Mesenchymal stem cell (in vitro differentiated cells and primary cell): ENCODE measurements around the gene MPV17.
"Not testable (repeated sequence)": the region's sequence is repeated elsewhere in the genome, so short reads cannot be mapped to it uniquely, and the experiment has no call there.

Source experiments
- DNase-seq: peaks from one replicate; pipeline ENCODE4 v3.0.0-alpha.2; 2013
- H2AFZ ChIP-seq: one replicate; pipeline ENCODE4 v1.6.1; 2013; ENCODE audit warnings: low read depth, mild to moderate bottlenecking, control low read depth, inconsistent platforms, low read length, moderate library complexity
- H2AK5ac ChIP-seq: 2 replicates; pipeline ENCODE4 v1.6.1; 2013; ENCODE audit warnings: low read length, moderate library complexity, mild to moderate bottlenecking, inconsistent platforms; ENCODE audit not compliant: severe bottlenecking
- H2BK120ac ChIP-seq: one replicate; pipeline ENCODE4 v1.6.1; 2013; ENCODE audit warnings: low read depth, mild to moderate bottlenecking, inconsistent platforms, low read length, moderate library complexity
- H2BK12ac ChIP-seq, 2 experiments: one replicate each; pipeline ENCODE4 v1.6.1; 2013; ENCODE audit warnings: inconsistent platforms in 2 of 2, low read length in 2 of 2, mild to moderate bottlenecking in 2 of 2, moderate library complexity in 2 of 2, control low read depth in 1 of 2
- H2BK15ac ChIP-seq: one replicate; pipeline ENCODE4 v1.6.1; 2013; ENCODE audit warnings: mild to moderate bottlenecking, low read depth, inconsistent platforms; ENCODE audit not compliant: poor library complexity, severe bottlenecking
- H2BK5ac ChIP-seq: 2 replicates; pipeline ENCODE4 v1.6.1; 2013; ENCODE audit warnings: low read depth, mild to moderate bottlenecking, low read length, control low read depth, inconsistent platforms; ENCODE audit not compliant: poor library complexity, severe bottlenecking
- H3K14ac ChIP-seq, 2 experiments: one replicate each; pipeline ENCODE4 v1.6.1; 2013; ENCODE audit warnings: inconsistent platforms in 2 of 2, low read length in 2 of 2, control low read depth in 1 of 2, mild to moderate bottlenecking in 1 of 2, moderate library complexity in 1 of 2
- H3K18ac ChIP-seq, 2 experiments: one replicate each; pipeline ENCODE4 v1.6.1; 2013; ENCODE audit warnings: inconsistent platforms in 2 of 2, low read length in 2 of 2, control low read depth in 1 of 2, low read depth in 1 of 2, mild to moderate bottlenecking in 1 of 2
- H3K23ac ChIP-seq, 2 experiments: one replicate each; pipeline ENCODE4 v1.6.1; 2013; ENCODE audit warnings: inconsistent platforms in 2 of 2, low read length in 2 of 2, mild to moderate bottlenecking in 2 of 2, moderate library complexity in 2 of 2, control low read depth in 1 of 2
- H3K27ac ChIP-seq: 2 replicates; pipeline ENCODE4 v1.5.1; 2013; ENCODE audit warnings: mild to moderate bottlenecking, moderate library complexity, low read length, control low read depth, inconsistent platforms; ENCODE audit not compliant: poor library complexity, severe bottlenecking
- H3K27me3 ChIP-seq, 2 experiments: 2 replicates each; pipeline versions ENCODE4 v1.6.1 to v1.7.0; 2013; ENCODE audit warnings: low read length in 2 of 2, mild to moderate bottlenecking in 2 of 2, moderate library complexity in 2 of 2, control low read depth in 1 of 2, inconsistent platforms in 1 of 2; ENCODE audit not compliant: control insufficient read depth in 1 of 2, insufficient read depth in 1 of 2
- H3K36me3 ChIP-seq, 2 experiments: 2 replicates each; pipeline versions ENCODE4 v1.6.1 to v1.7.0; 2013; ENCODE audit warnings: low read length in 2 of 2, control low read depth in 1 of 2, inconsistent platforms in 1 of 2, low read depth in 1 of 2, mild to moderate bottlenecking in 1 of 2; ENCODE audit not compliant: insufficient read depth in 2 of 2, control insufficient read depth in 1 of 2
- H3K4ac ChIP-seq, 2 experiments: one replicate each; pipeline ENCODE4 v1.6.1; 2013; ENCODE audit warnings: inconsistent platforms in 2 of 2, low read length in 2 of 2, mild to moderate bottlenecking in 2 of 2, moderate library complexity in 2 of 2, control low read depth in 1 of 2, low read depth in 1 of 2
- H3K4me1 ChIP-seq: 2 replicates; pipeline ENCODE4 v1.6.1; 2013; ENCODE audit warnings: low read depth, low read length, control low read depth; ENCODE audit not compliant: control insufficient read depth, insufficient read depth
- H3K4me2 ChIP-seq: 2 replicates; pipeline ENCODE4 v1.6.1; 2013; ENCODE audit warnings: low read length, mild to moderate bottlenecking, inconsistent platforms; ENCODE audit not compliant: poor library complexity, severe bottlenecking
- H3K4me3 ChIP-seq, 2 experiments: 2 replicates each; pipeline versions ENCODE4 v1.5.1 to v1.7.0; 2013; ENCODE audit warnings: low read length in 2 of 2, mild to moderate bottlenecking in 2 of 2, control low read depth in 1 of 2, low read depth in 1 of 2; ENCODE audit not compliant: insufficient read depth in 1 of 2
- H3K79me1 ChIP-seq: replicated peaks from 2 replicates; pipeline ENCODE4 v1.6.1; 2013; ENCODE audit warnings: mild to moderate bottlenecking, control low read depth, low read length, inconsistent platforms; ENCODE audit not compliant: poor library complexity, severe bottlenecking
- H3K9ac ChIP-seq: 2 replicates; pipeline ENCODE4 v1.7.0; 2013; ENCODE audit warnings: mild to moderate bottlenecking, low read length, moderate library complexity
- H3K9me3 ChIP-seq: 2 replicates; pipeline ENCODE4 v1.7.0; 2013; ENCODE audit warnings: mild to moderate bottlenecking, low read length; ENCODE audit not compliant: control insufficient read depth
- H4K8ac ChIP-seq: one replicate; pipeline ENCODE4 v1.6.1; 2013; ENCODE audit warnings: inconsistent platforms, mild to moderate bottlenecking, low read length, moderate library complexity
- H4K91ac ChIP-seq: one replicate; pipeline ENCODE4 v1.6.1; 2013; ENCODE audit warnings: mild to moderate bottlenecking, low read length, inconsistent platforms
- whole genome bisulfite sequencing: methylation state at CpG from one replicate; pipeline ENCODE4 v1.1.7; 2013; ENCODE audit warnings: mixed read lengths; 5-methylcytosine and 5-hydroxymethylcytosine counted together

MPV17 gene

GRCh38 chr2:27272537-27273522 is 50.1 kb downstream of the MPV17 start:
- H3K4me3 ChIP-seq, H3K27ac ChIP-seq, H3K4me2 ChIP-seq, H3K14ac ChIP-seq, H2BK15ac ChIP-seq, H2BK5ac ChIP-seq, H3K4me1 ChIP-seq, H3K4ac ChIP-seq, H3K23ac ChIP-seq, H3K79me1 ChIP-seq, H2AK5ac ChIP-seq, H4K91ac ChIP-seq, H3K18ac ChIP-seq, DNase-seq, H4K8ac ChIP-seq, H3K9me3 ChIP-seq, H2AFZ ChIP-seq, H2BK12ac ChIP-seq, H2BK120ac ChIP-seq, H3K9ac ChIP-seq, H3K36me3 ChIP-seq: not testable (repeated sequence)
- H3K27me3 ChIP-seq: peaks cover 50 to 51% of the 10 kb centered on the region in 2 experiments
- 86% methylated on average over 12 of the region's 15 CpGs for WGBS

GRCh38 chr2:27271631-27272340 is 51.1 kb downstream of the MPV17 start:
- no peaks in the 10 kb centered on the region for H3K9me3 ChIP-seq
- H3K18ac ChIP-seq: no peak overlapping the region
- no peak overlapping the region for H3K4ac ChIP-seq
- H3K36me3 ChIP-seq: no peaks in the 10 kb centered on the region
- H3K4me2 ChIP-seq: no peak overlapping the region
- no peak overlapping the region for H3K9ac ChIP-seq
- no peak overlapping the region for H3K4me3 ChIP-seq
- no peaks in the 10 kb centered on the region for H3K79me1 ChIP-seq
- H2BK15ac ChIP-seq: no peak overlapping the region
- no peak overlapping the region for H2BK120ac ChIP-seq
- no peak overlapping the region for H2AFZ ChIP-seq
- peaks cover 52 to 53% of the 10 kb centered on the region in 2 experiments for H3K27me3 ChIP-seq
- H4K8ac ChIP-seq: no peak overlapping the region
- H3K4me1 ChIP-seq: no peaks in the 10 kb centered on the region
- no peak overlapping the region for H3K27ac ChIP-seq
- no peak overlapping the region for H2BK12ac ChIP-seq
- no peak overlapping the region for H4K91ac ChIP-seq
- WGBS: 27% methylated on average over 8 of the region's 11 CpGs
- H3K23ac ChIP-seq: no peak overlapping the region
- no peak for DNase-seq
- H2BK5ac ChIP-seq: no peak overlapping the region
- no peak overlapping the region for H3K14ac ChIP-seq
- H2AK5ac ChIP-seq: no peak overlapping the region

DNA sequence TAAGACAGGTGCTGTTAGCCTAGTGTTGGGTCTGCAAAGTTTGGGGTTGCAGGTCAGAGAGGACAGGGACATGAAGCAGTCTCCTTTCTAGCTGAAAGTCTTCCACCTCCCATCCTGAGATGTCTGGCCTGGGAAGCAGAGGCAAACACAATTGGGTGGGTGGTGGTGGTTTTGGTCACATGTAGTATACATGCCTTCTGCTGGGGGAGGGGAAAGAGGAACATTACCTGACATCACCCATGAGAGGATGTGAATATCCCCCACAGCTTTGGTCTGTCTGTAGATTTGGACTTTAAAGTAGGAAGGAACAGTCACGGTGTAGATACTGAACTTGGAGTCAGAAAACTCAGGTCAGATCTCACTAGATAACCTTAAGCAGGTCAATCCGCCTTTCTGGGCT is 52.2 kb downstream of the MPV17 start:
- Histone ChIP-seq H2BK5ac (no peak overlapping the region), H2BK120ac (no peak overlapping the region), H3K4ac (no peak overlapping the region), H3K9ac (no peak overlapping the region), H3K27ac (no peak overlapping the region), H2AK5ac (no peak overlapping the region), H4K91ac (no peak overlapping the region), H3K23ac (no peak overlapping the region), H3K4me1 (no peaks in the 10 kb centered on the region), H3K4me2 (no peak overlapping the region), H3K9me3 (no peaks in the 10 kb centered on the region), H3K36me3 (no peaks in the 10 kb centered on the region), H3K4me3 (no peak overlapping the region), H2BK15ac (no peak overlapping the region), H4K8ac (no peak overlapping the region), H2AFZ (no peak overlapping the region), H3K18ac (no peak overlapping the region), H3K27me3 (peaks cover 54 to 56% of the 10 kb centered on the region in 2 experiments), H2BK12ac (no peak overlapping the region), H3K79me1 (no peaks in the 10 kb centered on the region), H3K14ac (no peak overlapping the region)
- DNase-seq: no peak
- 95% methylated on average over 2 of the region's 2 CpGs for WGBS

DNA sequence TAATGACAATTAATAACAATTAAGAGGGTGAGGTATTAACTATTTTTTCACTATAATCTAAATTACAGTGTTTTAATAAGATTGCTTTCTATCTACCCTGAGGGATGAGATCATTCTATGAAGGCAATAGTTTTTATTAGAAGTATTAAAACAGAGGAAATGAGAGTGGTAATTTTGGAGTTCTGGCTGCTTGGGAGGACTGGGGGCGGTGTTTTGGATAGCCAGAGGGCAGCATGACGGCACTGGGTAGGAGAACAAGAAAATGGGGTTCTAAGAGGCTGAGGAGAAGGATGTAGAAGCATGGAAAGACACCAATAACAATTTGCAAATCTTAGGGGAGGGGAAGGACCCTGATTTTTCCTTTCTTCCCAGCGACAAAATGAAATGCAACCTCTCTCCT is 52.8 kb downstream of the MPV17 start:
- H3K9ac ChIP-seq: no peak overlapping the region
- no peak overlapping the region for H2BK12ac ChIP-seq
- H3K27ac ChIP-seq: no peak overlapping the region
- no peak overlapping the region for H4K91ac ChIP-seq
- H3K4me3 ChIP-seq: no peak overlapping the region
- H2AFZ ChIP-seq: no peak overlapping the region
- no peak overlapping the region for H4K8ac ChIP-seq
- no peak overlapping the region for H2BK15ac ChIP-seq
- no peak for DNase-seq
- no peaks in the 10 kb centered on the region for H3K9me3 ChIP-seq
- H3K36me3 ChIP-seq: no peaks in the 10 kb centered on the region
- no peak overlapping the region for H2BK120ac ChIP-seq
- peaks cover 55 to 57% of the 10 kb centered on the region in 2 experiments for H3K27me3 ChIP-seq
- no peaks in the 10 kb centered on the region for H3K79me1 ChIP-seq
- H2AK5ac ChIP-seq: no peak overlapping the region
- no peak overlapping the region for H3K4ac ChIP-seq
- no peak overlapping the region for H3K4me2 ChIP-seq
- no peak overlapping the region for H3K18ac ChIP-seq
- H2BK5ac ChIP-seq: no peak overlapping the region
- peaks cover under 1% of the 10 kb centered on the region for H3K4me1 ChIP-seq
- no peak overlapping the region for H3K14ac ChIP-seq
- H3K23ac ChIP-seq: no peak overlapping the region
- WGBS: 98% methylated on average over 2 of the region's 3 CpGs
